Right renal cortex interstitium (tissue), 3 donors: ENCODE measurements around the gene NR4A3. TPM values are rescaled to one million over a fixed set of nuclear protein-coding genes. Genes with fewer than 3 reads are reported as not detected.

Experiments
- DNase-seq, 3 donors: peaks; one replicate each; pipeline ENCODE4 v3.0.0-alpha.2; 2013; ENCODE audit warnings: low read depth in 3 of 3, low spot score in 2 of 3
- polyA plus RNA-seq, 3 donors: library from polyadenylated mRNA; unstranded; fragments of 120-200 nt; gene quantifications; one replicate each; pipeline ENCODE4 v1.2.1, GENCODE V29; 2013; ENCODE audit not compliant: insufficient read length in 3 of 3

Gene NR4A3
- polyA plus RNA-seq, 3 donors, result 0.44 to 0.46 (median 0.45) TPM

DNA sequence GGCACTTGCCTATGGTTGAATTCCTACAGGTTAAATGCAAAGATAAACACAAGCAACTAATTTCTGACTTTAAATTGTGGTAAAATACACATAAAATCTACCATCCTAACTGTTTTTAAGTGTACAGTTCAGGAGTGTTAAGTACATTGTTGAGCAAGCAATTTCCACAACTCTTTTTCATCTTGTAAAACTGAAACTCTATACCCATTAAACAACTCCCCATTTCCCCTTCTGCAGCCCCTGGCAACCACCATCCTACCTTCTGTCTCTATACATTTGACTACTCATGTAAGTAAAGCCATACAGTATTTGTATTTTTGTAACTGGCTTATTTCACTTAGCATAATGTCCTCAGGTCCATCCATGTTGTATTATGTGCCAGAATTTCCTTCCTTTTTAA is 46.3 kb downstream of the NR4A3 start:
- no peak for DNase-seq

GRCh38 chr9:99868845-99869244 is 47.2 kb downstream of the NR4A3 start:
- no peak for DNase-seq

GRCh38 chr9:99870126-99870525 is 48.4 kb downstream of the NR4A3 start:
- DNase-seq, result no peak

DNA sequence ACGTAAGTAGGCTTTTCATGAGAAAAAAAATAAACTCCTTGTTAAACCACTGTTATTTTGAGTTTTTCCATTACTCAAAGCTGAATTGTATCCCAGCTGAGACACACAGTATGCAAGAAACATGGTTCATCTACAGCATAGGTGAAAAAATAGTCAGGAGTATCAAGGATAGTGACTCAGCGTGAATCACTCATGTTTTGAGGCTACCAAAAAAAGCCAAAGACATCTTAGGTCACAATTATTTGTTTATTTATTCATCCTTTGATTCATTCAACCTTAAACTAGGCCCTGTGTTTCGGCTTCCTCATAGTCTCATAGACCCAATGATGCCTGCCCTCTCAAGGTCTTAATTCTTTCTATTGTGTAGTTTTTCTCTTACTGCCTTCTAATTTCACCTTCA is 51.8 kb downstream of the NR4A3 start:
- no peak for DNase-seq

GRCh38 chr9:99873943-99874584 is 52.4 kb downstream of the NR4A3 start:
- no peak for DNase-seq

GRCh38 chr9:99876190-99876589 is 54.5 kb downstream of the NR4A3 start:
- DNase-seq, result no peak

- no peak for DNase-seq
Observed at GRCh38 chr9:99878651-99879050, 57.0 kb downstream of the NR4A3 start.

DNA sequence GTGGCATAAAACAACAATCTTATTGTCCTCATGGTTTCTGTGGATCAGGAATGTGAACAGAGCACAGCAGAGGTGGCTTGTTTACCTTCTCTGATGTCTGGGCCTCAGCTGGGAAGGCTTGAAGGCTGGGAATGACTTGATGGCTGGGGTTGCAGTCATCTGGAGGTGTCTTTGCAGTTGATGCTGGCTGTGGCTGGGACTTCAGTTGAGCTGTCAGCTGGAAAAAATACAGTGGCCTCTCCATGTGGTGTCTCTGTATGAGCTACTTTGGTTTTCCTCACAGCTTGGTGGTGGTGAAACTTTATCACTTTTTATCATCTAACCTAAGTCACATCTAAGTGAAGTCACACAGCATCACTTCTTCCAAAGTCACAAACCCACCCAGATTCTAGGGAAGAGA is 60.1 kb downstream of the NR4A3 start:
- no peak for DNase-seq

DNA sequence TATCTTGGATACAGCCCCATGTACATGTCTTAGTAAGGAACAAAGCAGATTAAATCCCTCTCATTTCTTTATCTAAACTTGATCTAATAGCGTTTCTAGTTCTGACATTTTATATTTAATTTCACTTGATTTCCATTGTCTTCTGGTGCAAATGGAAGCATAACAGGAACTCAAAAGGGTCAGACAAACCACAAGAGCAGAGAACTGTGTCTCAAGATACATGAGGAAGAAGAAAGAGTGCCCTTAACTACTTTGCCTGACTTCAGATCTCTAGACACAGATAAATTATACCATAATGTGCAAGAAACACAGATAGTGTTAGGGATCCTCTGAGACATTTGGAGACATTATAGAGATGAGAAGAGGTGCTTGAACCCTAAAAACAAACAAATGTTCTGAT is 64.1 kb downstream of the NR4A3 start:
- DNase-seq, result no peak

GRCh38 chr9:99889120-99889519 is 67.4 kb downstream of the NR4A3 start:
- DNase-seq, result no peak

GRCh38 chr9:99894826-99895225 is 73.1 kb downstream of the NR4A3 start:
- no peak for DNase-seq

DNA sequence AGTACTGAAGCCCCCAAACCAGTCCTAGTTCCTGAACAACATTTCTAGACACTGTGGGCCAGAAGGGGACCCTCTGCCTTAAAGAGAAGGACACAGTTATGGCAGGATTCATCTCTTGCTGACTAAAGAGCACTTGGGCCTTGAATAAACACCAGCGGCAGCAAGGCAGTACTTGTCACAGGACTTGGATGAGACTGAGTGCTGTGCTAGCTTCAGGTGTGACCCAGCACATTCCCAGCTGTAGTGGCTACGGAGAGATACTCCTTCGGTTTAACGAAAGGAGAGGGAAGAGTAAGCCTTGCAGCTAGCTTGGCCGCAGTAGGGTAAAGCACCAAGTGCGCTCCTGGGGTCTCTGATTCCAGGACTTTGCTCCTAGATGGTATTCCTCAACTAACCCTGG is 73.8 kb downstream of the NR4A3 start:
- no peak for DNase-seq

DNA sequence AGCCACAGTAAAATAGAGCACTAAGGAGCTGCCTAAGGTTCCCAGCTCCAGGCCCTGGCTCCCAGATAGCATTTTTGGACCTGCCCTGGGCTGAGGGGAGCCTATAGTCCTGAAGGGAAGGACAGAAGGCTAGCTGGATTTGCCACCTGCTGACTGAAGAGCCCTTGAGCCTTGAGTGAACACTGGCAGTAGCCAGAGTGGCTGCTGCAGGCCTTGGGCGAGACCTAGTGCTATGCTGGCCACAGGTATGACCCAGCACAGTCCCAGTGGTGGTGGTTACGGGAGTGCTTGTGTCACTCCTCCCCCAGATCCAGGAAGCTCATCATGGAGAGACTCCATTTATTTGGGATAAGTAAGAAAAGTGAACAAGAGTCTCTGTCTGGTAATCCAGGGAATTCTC is 74.4 kb downstream of the NR4A3 start:
- no peak for DNase-seq

DNA sequence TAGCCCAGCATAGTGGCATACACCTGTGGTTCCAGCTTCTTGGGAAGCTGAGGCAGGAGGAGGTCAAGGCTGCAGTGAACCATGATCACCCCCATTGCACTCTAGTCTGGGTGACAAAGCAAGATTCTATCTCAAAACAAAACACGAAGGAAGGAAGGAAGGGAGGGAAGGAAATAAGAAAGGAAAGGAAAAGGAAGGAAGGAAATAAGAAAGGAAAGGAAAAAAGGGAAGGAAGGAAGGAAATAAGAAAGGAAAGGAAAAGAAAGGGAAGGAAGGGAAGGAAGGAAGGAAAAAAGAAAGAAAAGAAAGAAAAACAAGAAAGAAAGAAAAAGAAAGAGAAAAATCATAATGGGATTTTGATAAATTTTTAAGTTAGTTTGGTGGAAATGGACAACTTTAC is 81.7 kb downstream of the NR4A3 start:
- no peak for DNase-seq

DNA sequence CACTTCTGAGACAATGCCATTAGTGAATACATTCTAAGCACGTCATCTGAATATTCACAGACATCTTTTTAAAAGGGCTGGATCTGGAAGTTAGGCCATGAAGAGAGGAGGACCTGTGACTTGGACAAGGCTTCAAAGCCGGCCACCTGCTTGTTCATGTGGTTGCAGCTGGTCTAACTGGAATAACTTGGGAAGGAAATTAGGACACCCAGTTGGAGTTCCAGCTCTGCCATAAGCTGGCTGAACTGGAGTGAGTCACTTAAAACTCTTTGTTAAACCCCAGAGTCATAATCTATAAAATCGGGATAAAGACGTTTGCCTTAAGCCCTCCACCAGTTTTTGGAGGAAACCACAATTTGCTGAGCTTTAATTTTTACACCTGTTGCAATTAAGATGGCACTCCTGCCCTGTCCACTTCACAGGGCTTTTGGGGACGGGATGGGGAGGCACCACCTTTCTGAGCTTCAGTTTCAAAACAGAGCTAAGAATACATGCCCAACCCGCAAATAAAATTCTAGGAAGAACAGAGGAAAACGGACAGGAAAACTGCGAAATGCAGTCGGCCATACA is 84.2 kb downstream of the NR4A3 start:
- DNase-seq, result peak in 1 of 3 donors; percentile 8

DNA sequence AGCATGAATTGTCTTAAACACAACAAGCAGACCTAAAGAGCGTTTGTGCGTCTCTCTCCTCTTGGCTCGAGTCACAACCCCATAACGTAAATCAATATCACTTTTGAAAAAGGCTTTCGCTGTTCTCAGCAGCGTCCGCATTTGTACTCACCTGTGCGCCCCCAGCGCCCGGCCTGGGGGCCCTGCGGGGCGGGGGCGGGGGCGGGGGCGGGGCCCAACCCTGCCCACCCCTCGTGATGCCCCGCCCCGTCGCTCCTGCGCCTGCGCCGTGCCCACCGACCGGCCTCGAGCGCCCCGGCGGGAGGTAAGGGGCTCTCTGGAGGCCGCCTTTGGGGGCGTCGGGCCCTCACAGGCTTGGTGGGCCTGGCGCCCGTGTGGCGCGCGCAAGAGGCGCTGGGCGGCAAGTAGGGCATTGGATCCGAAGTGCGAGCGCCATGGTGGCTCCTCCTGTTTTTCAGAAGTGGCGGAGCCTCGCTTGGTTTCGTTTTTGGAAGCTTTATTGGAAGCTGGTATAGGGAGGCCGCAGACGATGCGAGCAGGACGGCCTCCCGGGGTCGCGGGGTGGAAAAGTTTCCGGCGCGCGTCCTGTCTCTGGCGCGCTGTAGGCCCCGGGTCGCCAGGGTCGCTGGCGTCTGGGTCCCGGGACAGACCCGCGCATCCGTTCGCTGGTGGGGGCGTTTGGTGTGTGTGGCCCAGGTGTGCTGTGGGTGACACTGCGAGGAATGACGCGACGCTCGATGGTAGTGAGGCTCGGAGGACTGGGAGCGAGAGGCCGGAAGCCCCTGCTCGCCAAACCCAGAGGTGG is 84.9 kb downstream of the NR4A3 start, which contains the start of gene STX17:
Gene STX17, plus strand, starts transcription at position 252 of the 805 bp plus-strand sequence. CDS start 8,586 bp downstream, outside the sequence.
- peak; percentile 53 to 65 (median 58) for DNase-seq

DNA sequence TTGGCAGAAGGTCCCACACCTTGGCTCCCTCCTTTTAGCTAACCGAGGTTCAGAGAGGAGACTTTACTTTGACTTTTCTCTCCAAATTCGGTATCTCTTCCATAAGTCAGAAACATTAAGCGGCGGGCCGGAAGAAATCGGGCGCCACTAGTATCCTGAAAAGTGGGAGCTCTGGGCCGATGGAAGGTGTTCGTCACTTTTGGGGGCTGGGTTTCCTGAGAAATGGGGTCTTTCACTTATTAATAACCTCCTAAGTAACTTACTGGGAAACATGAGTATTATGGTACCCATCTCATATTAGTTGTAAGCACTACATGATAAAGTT is 85.5 kb downstream of the NR4A3 start:
- no peak for DNase-seq

DNA sequence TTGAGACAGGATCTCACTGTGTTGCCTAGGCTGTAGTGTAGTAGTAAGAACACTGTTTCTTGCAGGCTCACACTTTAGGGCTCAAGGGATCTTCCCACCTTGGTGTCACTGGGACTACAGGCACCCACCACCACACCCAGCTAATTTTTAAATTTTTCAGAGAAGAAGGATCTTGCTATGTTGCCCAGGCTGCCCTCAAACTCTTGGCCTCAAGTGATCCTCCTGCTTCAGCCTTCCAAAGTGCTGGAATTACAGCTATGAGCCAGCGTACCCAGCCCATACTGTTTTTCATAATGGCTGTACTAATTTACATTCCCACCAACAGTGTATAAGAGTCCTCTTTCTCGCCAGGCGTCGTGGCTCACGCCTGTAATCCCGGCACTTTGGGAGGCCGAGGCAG is 89.9 kb downstream of the NR4A3 start:
- no peak for DNase-seq
